GM12878 (cell line): ENCODE results near the gene ANKRD28.

Experiments used
- BCL11A ChIP-seq: IDR thresholded peaks from 2 replicates; pipeline ENCODE4 v1.6.1; 2011; ENCODE audit warnings: low read depth, low read length
- CTCF ChIP-seq, 3 experiments: IDR thresholded peaks in 2 of 3; conservative IDR thresholded peaks in 1 of 3; 2 replicates each; pipeline ENCODE4 v1.5.1; 2011; ENCODE audit warnings: low read depth in 3 of 3, low read length in 3 of 3, mild to moderate bottlenecking in 3 of 3, control low read depth in 2 of 3, moderate library complexity in 2 of 3, inconsistent platforms in 1 of 3, mixed read lengths in 1 of 3; ENCODE audit not compliant: control insufficient read depth in 2 of 3, insufficient read depth in 1 of 3; ENCODE audit errors: extremely low read depth in 1 of 3
- EZH2 ChIP-seq: IDR thresholded peaks from 2 replicates; pipeline ENCODE4 v1.6.1; 2012; ENCODE audit warnings: low read depth, mild to moderate bottlenecking, control low read depth, inconsistent platforms, low read length, borderline replicate concordance; ENCODE audit not compliant: control insufficient read depth
- GABPA ChIP-seq: IDR thresholded peaks from 2 replicates; pipeline ENCODE4 v1.6.1; 2014; ENCODE audit warnings: antibody characterized with exemption, low read depth, mild to moderate bottlenecking, inconsistent platforms
- IKZF2 ChIP-seq, 2 experiments: fragments of 450-650 bp; IDR thresholded peaks; 2 replicates each; pipeline ENCODE4 v1.6.1; 2017; ENCODE audit warnings: mild to moderate bottlenecking in 2 of 2, moderate library complexity in 2 of 2
- POLR2A ChIP-seq: IDR thresholded peaks from 2 replicates; pipeline ENCODE4 v1.6.1; 2011; ENCODE audit warnings: low read depth, mild to moderate bottlenecking, low read length
- SPI1 ChIP-seq: IDR thresholded peaks from 2 replicates; pipeline ENCODE4 v1.6.1; 2011; ENCODE audit warnings: low read depth, mild to moderate bottlenecking, low read length, moderate library complexity, borderline replicate concordance; ENCODE audit not compliant: insufficient read depth
- YY1 ChIP-seq: IDR thresholded peaks from 2 replicates; pipeline ENCODE4 v1.6.1; 2011; ENCODE audit warnings: low read depth, mild to moderate bottlenecking, low read length
- ZBTB4 ChIP-seq: fragments of 450-650 bp; formaldehyde crosslinking; IDR thresholded peaks from 2 replicates; pipeline ENCODE4 v1.4.0; 2022; ENCODE audit warnings: mild to moderate bottlenecking, moderate library complexity
- ZZZ3 ChIP-seq: IDR thresholded peaks from 2 replicates; pipeline ENCODE4 v1.6.1; 2011; ENCODE audit warnings: low read depth; ENCODE audit not compliant: control insufficient read depth, insufficient read length
- TF ChIP-seq, protein P1 (sequence below): IDR thresholded peaks from 2 replicates; pipeline ENCODE4 v1.6.1; 2012; ENCODE audit warnings: low read depth, low read length, improper control_type of control experiment

- TF ChIP-seq POLR2A (no peak), ZZZ3 (no peak), CTCF (IDR thresholded peaks at IDR 0.05 in 2 of 3, conservative IDR thresholded peaks at IDR 0.05 in 1 of 3; ENCODE audit: control insufficient read depth in 2 of 3, extremely low read depth in 1 of 3, insufficient read depth in 1 of 3, low read depth in 3 of 3, low read length in 3 of 3) (no peak), YY1 (no peak), EZH2 (no peak), GABPA (no peak), SPI1 (no peak), BCL11A (no peak), IKZF2 (IDR thresholded peaks at IDR 0.05) (no peak), ZBTB4 (CRISPR knock-in tag) (no peak)
- TF ChIP-seq, protein P1, sequence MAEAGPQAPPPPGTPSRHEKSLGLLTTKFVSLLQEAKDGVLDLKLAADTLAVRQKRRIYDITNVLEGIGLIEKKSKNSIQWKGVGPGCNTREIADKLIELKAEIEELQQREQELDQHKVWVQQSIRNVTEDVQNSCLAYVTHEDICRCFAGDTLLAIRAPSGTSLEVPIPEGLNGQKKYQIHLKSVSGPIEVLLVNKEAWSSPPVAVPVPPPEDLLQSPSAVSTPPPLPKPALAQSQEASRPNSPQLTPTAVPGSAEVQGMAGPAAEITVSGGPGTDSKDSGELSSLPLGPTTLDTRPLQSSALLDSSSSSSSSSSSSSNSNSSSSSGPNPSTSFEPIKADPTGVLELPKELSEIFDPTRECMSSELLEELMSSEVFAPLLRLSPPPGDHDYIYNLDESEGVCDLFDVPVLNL = no peak
These were observed 146.4 kb downstream of the ANKRD28 start for GRCh38 chr3:15651396-15651795.
